GM12864 (cell line): ENCODE measurements around the gene WDR54.
A peak's percentile ranks its signal among the peaks of the same experiment; 100 is the strongest.
"Not testable (repeated sequence)": the region's sequence is repeated elsewhere in the genome, so short reads cannot be mapped to it uniquely, and the experiment has no call there.

ENCODE experiments used
- DNase-seq: peaks from one replicate; pipeline ENCODE4 v3.0.0-alpha.2; 2011; ENCODE audit warnings: low read depth
- H3K4me3 ChIP-seq: 2 replicates; pipeline ENCODE4 v1.5.1; 2011; ENCODE audit warnings: mild to moderate bottlenecking, low read depth, low read length, control low read depth
- CTCF ChIP-seq: IDR thresholded peaks from 2 replicates; pipeline ENCODE4 v1.5.1; 2011; ENCODE audit warnings: low read depth, mild to moderate bottlenecking, moderate library complexity, low read length, control low read depth, inconsistent platforms; ENCODE audit errors: missing control alignments

Gene WDR54

DNA sequence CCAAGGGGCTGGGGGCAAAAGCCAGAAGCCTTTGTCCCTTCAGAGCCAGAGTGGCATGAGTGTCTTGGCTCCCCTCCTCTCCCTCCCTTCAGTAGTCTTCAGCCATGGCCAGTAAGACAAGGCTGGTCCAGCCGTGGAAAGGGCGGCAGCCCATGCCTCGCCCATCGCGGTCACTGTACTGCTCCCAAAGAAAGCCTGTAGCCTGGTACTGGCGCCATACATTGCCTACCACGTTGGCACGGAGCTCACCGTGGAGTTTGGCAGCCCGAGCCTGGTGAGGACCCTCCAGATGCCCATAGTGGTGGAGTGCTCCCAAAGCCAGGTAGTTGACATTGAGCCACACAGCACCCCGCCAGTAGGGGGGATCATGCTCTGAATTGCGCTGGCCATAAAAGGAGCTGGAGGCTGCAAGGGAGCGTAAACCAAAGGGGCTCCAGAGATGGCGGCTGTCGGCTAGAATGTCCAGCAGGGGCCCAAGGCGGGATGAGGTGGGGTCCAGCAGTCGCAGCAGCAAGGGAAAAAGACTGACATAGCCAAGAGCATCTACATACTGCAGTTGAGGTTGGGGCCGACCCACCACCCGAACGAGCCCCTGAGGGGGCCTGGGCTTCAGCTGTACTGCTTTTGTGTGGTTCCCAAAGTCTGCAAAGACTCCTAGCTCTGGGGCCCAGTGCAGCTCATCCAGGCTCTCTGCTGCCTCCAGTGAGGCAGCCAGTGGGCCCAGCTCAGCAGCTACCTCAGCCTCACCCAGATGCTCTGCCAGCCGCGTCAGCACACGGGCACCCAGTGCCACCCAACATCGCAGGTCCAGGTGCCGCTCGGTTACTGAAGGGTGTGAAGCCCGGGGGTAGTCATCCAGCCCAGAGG, 39.9 kb downstream of the WDR54 start:
- peak; percentile 35 for TF ChIP-seq CTCF
- DNase-seq = no peak
- H3K4me3 ChIP-seq = no peak overlapping the region

DNA sequence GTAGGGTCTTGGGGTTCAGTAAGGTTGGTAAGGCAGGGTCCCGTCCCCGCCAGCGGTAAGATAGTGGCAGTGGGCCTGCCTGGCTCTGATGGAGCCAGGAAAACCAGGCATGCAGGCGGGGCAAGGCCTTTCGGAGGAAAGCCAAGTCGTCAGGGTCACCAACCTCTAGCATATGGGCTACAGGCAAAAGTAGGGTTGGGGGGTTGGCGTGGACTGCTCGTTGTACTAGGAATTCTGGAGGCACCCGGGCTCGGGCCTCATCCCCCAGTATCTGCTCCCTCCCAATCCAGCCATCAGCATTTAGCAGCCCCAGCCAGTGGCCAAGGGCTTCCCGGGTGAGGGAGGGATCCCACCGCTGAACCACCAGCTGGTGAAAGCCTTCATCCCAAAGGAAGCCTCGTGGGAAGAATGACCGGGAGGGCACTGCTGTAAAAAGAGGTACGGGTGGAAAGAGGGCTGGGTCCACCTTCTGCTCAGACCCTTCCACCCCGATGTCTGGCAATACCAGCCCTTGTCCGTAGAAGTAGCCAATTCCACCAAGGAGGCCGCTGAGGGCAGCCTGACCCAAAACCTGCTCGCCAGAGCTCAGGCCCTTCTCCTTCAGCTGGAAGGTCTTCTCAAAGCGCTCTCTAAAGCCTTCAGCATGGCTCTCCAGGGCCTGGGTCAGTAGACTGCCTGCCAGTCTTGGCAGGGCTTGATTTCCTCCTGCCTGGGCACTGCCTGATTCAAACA, 40.7 kb downstream of the WDR54 start:
- H3K4me3 ChIP-seq = no peak overlapping the region
- TF ChIP-seq CTCF = no peak
- no peak for DNase-seq

GRCh38 chr2:74462786-74463105, 41.2 kb downstream of the WDR54 start:
- DNase-seq = no peak
- no peak for TF ChIP-seq CTCF
- H3K4me3 ChIP-seq = no peak overlapping the region

DNA sequence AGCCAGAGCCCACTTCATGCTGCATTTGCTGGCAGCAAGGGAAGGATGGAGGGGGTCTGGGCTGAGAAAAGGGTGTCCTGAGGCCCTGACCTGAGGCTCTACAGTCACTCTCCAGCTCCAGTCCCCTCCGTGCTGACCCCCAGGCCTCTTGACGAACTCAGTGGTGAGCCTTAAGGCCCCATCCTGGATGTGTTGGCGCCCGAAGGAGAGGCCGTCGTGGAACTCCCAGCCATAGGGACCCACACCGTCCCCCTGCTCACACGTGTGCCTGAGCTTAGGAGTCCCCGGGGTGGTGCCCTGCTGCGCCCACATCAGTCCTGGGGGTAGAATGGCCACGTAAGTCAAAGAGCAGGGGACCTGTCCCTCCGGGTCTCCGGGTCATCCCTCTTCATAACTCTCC, 42.9 kb downstream of the WDR54 start:
- H3K4me3 ChIP-seq = peak overlapping the region; percentile 86
- no peak for TF ChIP-seq CTCF
- DNase-seq = no peak

DNA sequence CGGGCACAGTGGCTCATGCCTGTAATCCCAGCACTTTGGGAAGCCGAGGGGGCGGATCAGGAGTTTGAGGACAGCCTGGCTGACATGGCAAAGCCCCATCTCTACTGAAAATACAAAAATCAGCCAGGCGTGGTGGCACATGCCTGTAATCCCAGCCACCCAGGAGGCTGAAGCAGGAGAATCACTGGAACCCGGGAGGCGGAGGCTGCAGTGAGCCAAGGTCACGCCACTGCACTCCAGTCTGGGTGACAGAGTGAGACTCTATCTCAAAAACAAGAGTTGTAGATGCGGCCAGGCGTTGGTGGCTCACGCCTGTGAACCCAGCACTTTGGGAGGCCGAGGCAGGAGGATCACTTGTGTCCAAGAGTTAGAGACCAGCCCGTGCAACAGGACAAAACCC, 49.2 kb downstream of the WDR54 start:
- not testable (repeated sequence) for H3K4me3 ChIP-seq, DNase-seq

GRCh38 chr2:74471332-74472065, 50.0 kb downstream of the WDR54 start:
- TF ChIP-seq CTCF = no peak
- H3K4me3 ChIP-seq = peak overlapping the region; percentile 79
- DNase-seq = no peak
